Measurements from ENCODE around the gene EMD.
A peak's percentile ranks its signal among the peaks of the same experiment; 100 is the strongest.

EMD gene

DNA sequence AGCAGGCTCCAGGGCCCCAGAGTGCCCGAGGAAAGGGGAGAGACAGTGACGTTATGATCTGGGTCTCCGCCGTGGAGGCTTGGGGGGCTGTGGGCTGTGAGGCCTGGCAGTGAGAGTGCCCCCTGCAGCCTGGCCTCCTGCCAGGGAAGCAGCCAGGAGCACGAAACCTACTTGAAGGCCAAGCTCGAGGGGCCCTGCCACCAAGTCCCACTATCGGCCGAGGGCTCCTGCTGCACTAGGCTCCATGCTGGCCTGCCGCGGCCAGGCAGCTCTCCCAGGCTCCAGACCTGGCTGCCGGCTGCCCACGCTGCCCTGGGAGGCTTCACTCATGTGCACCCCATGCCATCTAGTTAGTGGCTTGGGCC lies 23.3 kb upstream of the EMD start:
- DNase-seq, result no peak

GRCh38 chrX:154356596-154356995 lies 22.5 kb upstream of the EMD start:
- DNase-seq, result no peak

DNA sequence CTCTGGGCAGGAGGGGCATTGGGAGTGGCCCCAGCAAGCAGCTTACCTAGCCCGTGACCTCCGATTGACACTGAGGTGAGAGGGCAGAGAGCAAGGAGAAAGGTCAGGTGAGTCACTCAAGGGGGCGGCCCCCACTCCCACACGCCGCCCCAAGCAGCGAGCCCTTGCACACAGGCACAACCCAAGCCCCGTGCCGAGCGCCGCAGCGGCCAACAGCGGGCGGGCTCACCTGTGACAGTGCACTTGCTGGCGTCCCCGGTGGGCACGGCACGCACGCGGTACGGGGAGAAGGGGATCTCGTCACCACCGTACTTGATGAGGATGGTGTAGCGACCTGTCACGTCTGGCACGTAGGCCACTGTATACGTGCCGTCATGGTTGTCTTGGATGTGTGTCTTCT lies 21.9 kb upstream of the EMD start:
- no peak for DNase-seq

GRCh38 chrX:154358011-154358410 lies 21.1 kb upstream of the EMD start:
- DNase-seq, result no peak

DNA sequence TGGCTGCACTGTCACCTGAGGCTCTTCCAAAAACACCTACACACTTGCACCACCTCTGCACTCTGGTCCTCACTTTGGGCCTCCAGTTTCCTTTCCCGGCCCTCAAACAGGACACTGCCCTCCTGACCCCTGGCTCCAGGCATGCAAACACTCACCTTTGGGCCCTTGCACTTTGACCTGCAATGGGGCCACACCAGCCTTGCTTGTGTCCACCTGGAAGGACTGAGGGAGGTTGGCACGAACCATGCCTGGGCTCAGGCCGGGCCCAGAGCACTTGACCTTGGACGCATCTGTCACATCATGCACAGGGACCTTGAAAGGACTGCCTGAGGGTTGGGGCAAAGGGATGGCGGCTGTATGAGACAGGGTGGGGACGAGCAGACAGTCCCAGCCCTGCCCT lies 20.3 kb upstream of the EMD start:
- no peak for DNase-seq

- no peak for DNase-seq
These were observed 19.5 kb upstream of the EMD start for GRCh38 chrX:154359362-154360154.

GRCh38 chrX:154360155-154360713 lies 18.9 kb upstream of the EMD start:
- DNase-seq, result no peak

DNA sequence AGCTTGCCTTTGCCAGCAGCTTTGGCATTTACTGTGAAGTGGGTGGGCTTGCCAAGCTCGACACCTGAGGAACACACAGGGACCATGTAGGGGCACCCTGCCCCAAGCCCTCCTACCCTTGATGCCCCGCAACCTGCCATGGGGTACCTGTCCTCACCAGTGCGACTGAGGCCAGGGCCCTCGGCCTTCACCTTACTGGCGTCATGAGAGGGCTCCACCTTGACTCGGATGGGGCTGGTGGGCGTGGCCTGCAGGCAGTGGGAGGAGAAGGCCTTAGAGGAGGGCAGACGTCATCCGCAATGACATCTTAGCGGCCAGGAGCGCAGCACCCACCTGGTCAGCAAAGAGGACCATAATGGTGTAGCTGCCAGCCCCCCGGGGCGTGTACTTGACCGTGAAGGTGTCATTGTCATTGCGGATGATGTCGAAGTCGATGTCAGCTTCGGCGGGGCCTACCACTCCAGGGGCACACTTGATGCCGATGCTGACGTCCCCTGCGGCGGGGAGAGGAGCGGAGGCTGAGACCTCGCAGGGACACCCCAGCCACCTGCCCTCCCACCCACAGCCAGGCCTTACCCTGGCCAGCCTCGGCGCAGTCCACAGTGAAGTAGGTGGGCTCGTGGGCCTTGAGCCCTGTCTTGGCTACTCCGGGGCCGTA lies 16.9 kb upstream of the EMD start:
- DNase-seq, result no peak

DNA sequence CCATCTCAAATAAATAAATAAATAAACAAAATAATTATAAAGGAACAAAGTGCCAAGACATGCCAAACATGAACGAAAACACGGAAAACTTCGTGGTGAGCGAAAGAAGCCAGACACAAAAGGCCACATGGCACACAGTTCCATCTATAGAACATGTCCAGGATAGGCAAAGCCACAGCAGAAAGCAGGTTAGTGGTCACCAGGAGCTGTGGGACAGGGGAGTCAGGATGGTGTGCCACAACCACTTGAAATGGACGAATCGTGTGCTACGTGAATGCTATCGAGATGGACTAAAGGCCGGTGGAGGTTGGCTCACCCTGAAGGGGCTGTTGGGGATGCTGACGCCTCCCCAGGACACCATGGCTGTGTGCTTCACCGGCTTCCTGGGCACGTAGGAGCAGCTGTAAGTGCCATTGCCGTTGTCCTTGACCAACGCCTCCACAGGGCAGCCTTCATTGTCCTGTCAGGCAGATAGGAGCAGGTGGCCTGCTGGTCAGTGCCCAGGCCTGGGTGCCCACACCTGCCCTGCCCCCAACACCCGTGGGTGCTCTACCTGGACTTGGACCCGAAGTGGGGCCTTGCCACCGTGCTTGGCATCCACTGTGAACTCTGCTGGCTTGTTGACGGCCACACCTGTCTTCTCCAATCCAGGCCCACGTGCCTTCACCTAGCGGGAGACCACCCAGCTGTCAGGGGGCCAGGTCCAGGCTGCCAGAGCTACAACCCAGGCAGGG lies 15.2 kb upstream of the EMD start:
- DNase-seq, result no peak

DNA sequence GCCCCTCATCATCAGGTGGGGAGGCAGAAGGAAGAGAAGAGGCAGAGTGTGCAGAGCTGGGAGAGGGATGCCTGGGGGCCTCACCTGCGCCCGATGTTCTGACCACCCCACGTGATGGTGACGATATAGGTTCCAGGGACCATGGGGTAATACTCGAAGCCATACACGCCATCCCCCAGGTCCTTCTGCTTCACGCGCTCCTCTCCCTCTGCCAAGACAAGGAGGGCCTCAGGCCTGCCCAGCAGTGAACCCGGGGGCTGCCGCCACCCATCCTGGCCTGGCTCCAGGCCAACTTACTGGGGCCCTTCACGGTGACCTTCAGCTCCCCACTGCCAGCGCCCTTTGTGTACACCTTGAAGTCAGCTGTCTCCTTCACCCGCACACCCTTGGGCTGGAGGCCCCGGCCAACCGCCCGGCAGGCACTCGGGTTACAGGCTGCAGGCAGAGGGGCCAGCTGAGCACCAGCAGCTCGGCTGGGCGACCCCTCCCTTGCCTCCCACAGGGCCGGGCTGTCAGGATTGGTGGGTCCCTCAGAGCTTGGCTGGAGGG lies 14.0 kb upstream of the EMD start:
- DNase-seq, result no peak

DNA sequence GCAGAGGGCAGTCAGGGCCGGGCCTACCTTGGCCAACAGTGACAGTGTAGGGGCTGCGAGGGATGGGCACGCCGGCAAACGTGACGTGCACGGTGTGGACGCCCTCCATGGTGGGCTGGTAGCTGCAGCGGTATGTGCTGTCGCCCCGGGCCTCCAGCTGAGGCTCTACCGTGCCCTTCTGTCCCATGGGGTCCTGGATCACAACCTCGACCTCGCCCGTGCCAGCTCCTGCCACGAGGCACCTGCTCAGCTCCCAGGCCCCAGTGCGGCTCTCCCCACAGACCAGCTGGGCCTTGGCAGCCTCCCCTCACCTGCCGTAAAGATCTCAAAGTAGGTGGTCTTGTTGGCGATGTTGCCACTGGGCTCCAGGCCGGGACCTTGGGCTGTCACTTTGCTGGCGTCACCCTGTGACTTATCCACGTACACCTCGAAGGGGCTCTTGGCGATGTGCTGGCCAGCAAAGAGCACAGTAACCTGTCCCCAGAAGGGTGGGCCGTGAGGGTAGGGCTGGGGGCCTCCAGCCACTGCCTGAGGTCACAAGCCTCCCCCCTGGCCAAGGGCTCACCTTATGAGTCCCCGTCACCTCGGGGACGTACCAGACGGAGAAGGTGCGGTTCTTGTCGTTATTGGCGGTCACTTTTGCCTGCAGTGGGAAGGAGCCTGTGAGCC lies 13.0 kb upstream of the EMD start:
- no peak for DNase-seq

GRCh38 chrX:154366666-154367055 lies 12.4 kb upstream of the EMD start:
- DNase-seq, result peak; percentile 52

DNA sequence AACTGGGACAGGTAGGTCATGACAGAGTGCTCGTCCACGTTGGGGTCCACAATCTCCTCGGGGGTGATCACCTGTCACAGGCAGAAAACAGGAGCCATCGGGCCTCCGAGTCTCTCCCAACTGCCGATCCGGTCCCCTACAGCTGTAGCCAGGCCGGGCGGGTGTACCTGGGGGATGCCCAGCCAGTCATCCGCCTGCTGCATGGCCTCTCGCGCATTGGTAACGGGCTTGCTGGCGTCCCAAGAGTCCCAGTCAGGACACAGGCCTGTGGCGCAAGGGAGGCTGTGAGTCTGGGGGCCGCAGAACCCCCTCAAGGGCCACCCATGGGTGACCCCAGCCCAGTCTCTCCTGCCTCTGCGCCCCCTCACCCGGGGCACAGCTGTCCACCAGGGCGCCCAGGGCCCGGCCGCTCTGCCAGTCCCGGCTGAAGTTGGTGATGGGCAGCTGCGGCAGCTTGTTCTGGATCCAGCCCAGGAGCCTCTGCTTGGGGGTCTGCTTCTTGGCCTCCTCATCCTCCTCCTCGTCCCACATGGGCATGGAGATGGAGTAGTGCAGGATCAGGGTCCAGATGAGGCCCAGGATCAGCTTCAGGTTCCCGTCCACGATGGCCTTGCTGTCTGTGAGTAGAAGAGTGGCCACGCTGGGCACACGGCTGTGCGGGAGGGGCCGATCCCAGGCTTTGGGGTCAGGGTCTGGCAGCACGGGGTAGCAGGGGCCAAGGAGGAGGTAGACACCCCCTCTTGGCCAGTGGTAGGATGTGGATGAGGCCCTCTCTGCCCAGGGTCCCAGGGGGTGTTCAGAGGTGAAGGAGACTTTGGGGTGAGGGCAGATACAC lies 11.4 kb upstream of the EMD start:
- DNase-seq, result no peak

DNA sequence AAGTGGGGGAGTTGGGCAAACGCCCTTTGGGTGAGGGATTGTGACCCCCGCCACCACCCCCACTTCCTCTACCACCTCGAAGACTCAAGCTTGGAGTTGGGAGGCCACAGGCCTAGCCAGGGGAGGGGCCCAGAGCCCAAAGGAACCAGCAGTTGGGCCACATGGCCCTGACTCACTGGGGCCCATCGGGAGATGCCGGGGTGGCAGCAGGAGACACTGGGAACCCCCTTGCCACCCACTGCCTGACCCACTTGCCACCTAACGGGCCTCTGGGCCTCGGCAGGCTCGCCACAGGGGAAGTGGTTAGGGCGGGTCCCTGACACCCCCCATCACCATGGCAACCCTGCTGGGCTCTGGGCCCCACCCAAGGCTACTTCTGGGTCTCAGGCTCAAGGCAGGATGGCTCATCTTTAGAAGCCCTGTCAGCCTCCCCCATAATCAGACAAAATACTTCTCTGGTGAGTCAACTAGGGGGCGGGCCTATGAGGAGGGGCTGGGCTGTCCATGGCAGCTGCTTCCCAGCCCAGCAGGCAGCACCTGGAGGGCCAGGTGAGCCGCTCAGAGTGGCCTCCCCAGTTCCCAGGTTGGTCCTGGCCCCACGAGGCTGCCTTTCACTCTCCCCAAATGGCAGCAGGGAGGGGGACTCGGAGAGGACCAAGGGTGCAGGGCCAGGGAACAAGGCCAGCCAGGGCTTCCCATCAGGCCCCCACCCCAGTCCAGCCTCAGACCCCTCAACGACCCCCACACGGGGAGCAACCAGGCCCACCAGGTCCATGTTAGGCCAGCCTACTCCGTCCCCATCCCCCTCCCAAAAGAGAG lies 10.3 kb upstream of the EMD start:
- peak; percentile 68 for DNase-seq

DNA sequence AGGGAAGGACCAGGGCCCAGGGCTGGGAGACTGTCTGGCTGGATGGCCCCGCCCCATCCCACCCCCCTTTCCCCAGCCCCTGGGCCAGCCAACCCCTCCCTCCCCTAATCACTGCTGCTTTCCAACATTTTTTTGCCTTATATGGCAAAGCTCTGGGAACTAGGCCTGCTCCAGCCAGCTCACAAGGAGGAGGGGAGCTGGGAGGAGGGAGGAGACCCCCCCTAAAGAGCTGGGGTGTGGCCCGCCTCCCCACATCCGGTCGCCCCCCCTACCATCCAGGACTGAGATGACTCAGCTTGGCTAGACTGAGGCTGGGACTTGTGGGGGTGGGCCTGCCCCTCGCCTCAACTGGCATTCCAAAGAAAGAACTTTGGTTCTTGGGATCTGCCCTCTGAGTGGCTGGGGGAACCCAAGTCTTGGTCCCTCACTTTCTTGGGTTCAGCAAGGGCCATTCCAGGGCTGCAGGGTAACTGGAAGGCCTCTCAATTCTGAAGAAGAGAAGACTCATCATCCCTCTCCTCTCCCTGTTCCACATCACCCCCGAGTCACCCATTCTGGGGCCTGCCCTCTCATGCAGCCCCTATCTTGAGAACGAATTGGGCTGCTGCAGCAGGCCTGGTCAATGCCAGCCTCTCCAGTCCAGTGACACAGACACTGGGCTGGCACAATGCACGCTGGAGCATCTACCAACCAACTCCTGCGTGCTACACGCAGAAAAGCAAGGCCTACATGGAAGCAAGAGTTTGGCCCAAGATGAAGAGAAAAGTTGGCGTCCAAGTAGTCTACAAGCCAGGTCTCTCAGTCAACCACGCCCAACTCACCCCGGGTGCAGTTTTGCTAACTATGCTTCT lies 9.4 kb upstream of the EMD start:
- peak; percentile 92 for DNase-seq

- peak; percentile 65 for DNase-seq
These were observed 8.6 kb upstream of the EMD start for GRCh38 chrX:154370300-154371016.

GRCh38 chrX:154371017-154371788 lies 7.9 kb upstream of the EMD start:
- peak; percentile 95 for DNase-seq

DNA sequence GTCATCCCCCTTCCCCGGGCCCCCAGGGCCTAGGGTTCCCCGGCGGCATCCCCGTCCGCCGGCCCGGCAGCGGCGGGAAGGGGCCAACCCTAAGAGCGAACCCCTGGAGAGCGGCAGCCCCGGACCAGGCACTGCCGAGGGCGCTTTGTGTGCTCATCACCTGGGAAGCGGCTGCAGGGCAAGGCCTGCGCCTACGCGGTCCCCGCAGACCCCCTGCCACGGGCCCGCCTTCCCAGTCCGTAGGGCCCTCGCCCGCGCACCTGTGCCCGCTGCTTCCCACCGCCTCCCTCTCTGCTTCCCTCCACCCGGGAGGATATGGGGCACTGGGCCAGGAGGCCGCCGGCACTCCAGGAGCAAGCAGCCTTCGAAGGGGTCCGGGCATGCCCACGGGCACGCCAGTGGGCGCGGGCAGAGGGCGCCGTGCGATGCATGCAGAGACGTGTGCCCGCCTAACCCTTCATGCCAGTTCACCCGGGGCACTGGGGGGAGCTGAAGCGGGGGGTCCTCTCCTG lies 7.2 kb upstream of the EMD start:
- DNase-seq, result peak; percentile 47

Measured in right hindlimb (tissue), 1 donor.